IMR-90 (cell line): Measurements from ENCODE around the gene LRP1B. TPM values are rescaled to one million over a fixed set of nuclear protein-coding genes. Genes with fewer than 3 reads are reported as not detected.

ENCODE experiments used
- ATAC-seq: fragments of 200-7000 bp; cut with Tn5 transposase; 2 replicates; pipeline ENCODE4 v1.9.1; 2020; ENCODE audit warnings: low read depth, mild to moderate bottlenecking, moderate library complexity
- BruUV-seq: library from RNA; stranded (reverse); fragments of 400-500 nt; replicated peaks from 2 replicates; lab custom pipeline; 2021; lab: Mats Ljungman, UMichigan
- CTCF ChIA-PET: fragments of 300-600 bp; formaldehyde crosslinking; extraction: SDS; loops from one replicate; lab custom pipeline; 2021; ENCODE audit warnings: antibody characterized with exemption; lab: Yijun Ruan, JAX
- POLR2A ChIA-PET: fragments of 300-600 bp; sonication (Branson Sonifier 250); formaldehyde crosslinking; loops from one replicate; lab custom pipeline; 2022; ENCODE audit warnings: antibody characterized with exemption; ENCODE audit not compliant: unreplicated experiment; lab: Charles Lee
- DNase-seq: peaks from one replicate; pipeline ENCODE4 v3.0.0; 2013
- H2AFZ ChIP-seq: replicated peaks from 2 replicates; pipeline ENCODE3; 2013; ENCODE audit warnings: low read length, mild to moderate bottlenecking; ENCODE audit not compliant: poor library complexity
- H2AK5ac ChIP-seq: 2 replicates; pipeline ENCODE4 v1.6.1; 2013; ENCODE audit warnings: low read depth, low read length, inconsistent platforms
- H2AK9ac ChIP-seq: replicated peaks from 2 replicates; pipeline ENCODE3; 2013; ENCODE audit warnings: mild to moderate bottlenecking, low read depth, low read length, moderate library complexity; ENCODE audit not compliant: poor library complexity
- H2BK120ac ChIP-seq: 2 replicates; pipeline ENCODE4 v1.6.1; 2013; ENCODE audit warnings: low read depth, low read length, inconsistent platforms
- H2BK15ac ChIP-seq: 3 replicates; pipeline ENCODE4 v1.6.1; 2013; ENCODE audit warnings: low read depth, low read length, inconsistent platforms
- H2BK20ac ChIP-seq: 2 replicates; pipeline ENCODE4 v1.6.1; 2013; ENCODE audit warnings: low read depth, mild to moderate bottlenecking, inconsistent platforms, low read length, moderate library complexity
- H2BK5ac ChIP-seq: 2 replicates; pipeline ENCODE4 v1.6.1; 2013; ENCODE audit warnings: mild to moderate bottlenecking, low read depth, low read length, inconsistent platforms; ENCODE audit not compliant: poor library complexity, severe bottlenecking
- H3K14ac ChIP-seq: replicated peaks from 2 replicates; pipeline ENCODE4 v1.6.1; 2013; ENCODE audit warnings: low read depth, low read length, inconsistent platforms
- H3K18ac ChIP-seq: 2 replicates; pipeline ENCODE4 v1.6.1; 2013; ENCODE audit warnings: low read depth, low read length, control low read depth
- H3K23ac ChIP-seq: 2 replicates; pipeline ENCODE4 v1.6.1; 2013; ENCODE audit warnings: low read depth, low read length, inconsistent platforms
- H3K27ac ChIP-seq: 2 replicates; pipeline ENCODE4 v1.5.1; 2013; ENCODE audit warnings: mild to moderate bottlenecking, control low read depth, low read length; ENCODE audit not compliant: insufficient read depth
- H3K27me3 ChIP-seq: 2 replicates; pipeline ENCODE4 v1.6.1; 2013; ENCODE audit warnings: low read length; ENCODE audit not compliant: control insufficient read depth, insufficient read depth
- H3K36me3 ChIP-seq: 2 replicates; pipeline ENCODE4 v1.6.1; 2013; ENCODE audit warnings: low read length, mixed read lengths; ENCODE audit not compliant: control insufficient read depth, insufficient read depth
- H3K4ac ChIP-seq: 2 replicates; pipeline ENCODE4 v1.6.1; 2013; ENCODE audit warnings: low read depth, low read length, inconsistent platforms
- H3K4me1 ChIP-seq: 2 replicates; pipeline ENCODE4 v1.6.1; 2013; ENCODE audit warnings: low read length, mixed read lengths; ENCODE audit not compliant: control insufficient read depth, insufficient read depth
- H3K4me2 ChIP-seq: 2 replicates; pipeline ENCODE4 v1.6.1; 2013; ENCODE audit warnings: low read depth, mild to moderate bottlenecking, control low read depth, low read length, moderate library complexity
- H3K4me3 ChIP-seq: 2 replicates; pipeline ENCODE4 v1.5.1; 2013; ENCODE audit warnings: low read depth, mild to moderate bottlenecking, control low read depth, low read length, moderate library complexity; ENCODE audit not compliant: insufficient read depth
- H3K56ac ChIP-seq: 2 replicates; pipeline ENCODE4 v1.6.1; 2013; ENCODE audit warnings: low read length, inconsistent platforms; ENCODE audit not compliant: insufficient read depth; ENCODE audit errors: extremely low read depth
- H3K79me1 ChIP-seq, 2 experiments: 2 replicates each; pipeline ENCODE4 v1.6.1; 2013; ENCODE audit warnings: low read length in 2 of 2, inconsistent platforms in 1 of 2, low read depth in 1 of 2
- H3K9ac ChIP-seq: 2 replicates; pipeline ENCODE4 v1.6.1; 2013; ENCODE audit warnings: low read depth, low read length, control low read depth
- H3K9me1 ChIP-seq: 2 replicates; pipeline ENCODE4 v1.6.1; 2013; ENCODE audit warnings: low read length, inconsistent platforms; ENCODE audit not compliant: insufficient read depth
- H3K9me3 ChIP-seq: 2 replicates; pipeline ENCODE4 v1.6.1; 2013; ENCODE audit warnings: low read length; ENCODE audit not compliant: control insufficient read depth, insufficient read depth
- H4K20me1 ChIP-seq: 2 replicates; pipeline ENCODE4 v1.6.1; 2013; ENCODE audit warnings: low read length, inconsistent platforms; ENCODE audit not compliant: insufficient read depth
- H4K5ac ChIP-seq: 2 replicates; pipeline ENCODE4 v1.6.1; 2013; ENCODE audit warnings: mild to moderate bottlenecking, low read depth, low read length, control low read depth
- H4K8ac ChIP-seq, 2 experiments: 2 replicates each; pipeline ENCODE4 v1.6.1; 2013; ENCODE audit warnings: low read depth in 2 of 2, low read length in 2 of 2, control low read depth in 1 of 2, inconsistent platforms in 1 of 2
- H4K91ac ChIP-seq: 2 replicates; pipeline ENCODE4 v1.6.1; 2013; ENCODE audit warnings: low read depth, low read length, inconsistent platforms; ENCODE audit not compliant: insufficient read depth
- BHLHE40 ChIP-seq: fragments of 150-350 bp; IDR thresholded peaks from 2 replicates; pipeline ENCODE4 v1.6.1; 2016; ENCODE audit warnings: mild to moderate bottlenecking, low read depth, low read length
- CEBPB ChIP-seq: IDR thresholded peaks from 2 replicates; pipeline ENCODE4 v1.6.1; 2012; ENCODE audit warnings: low read depth, low read length, improper control_type of control experiment
- CHD1 ChIP-seq: IDR thresholded peaks from 2 replicates; pipeline ENCODE4 v1.6.1; 2012; ENCODE audit warnings: low read depth, low read length, improper control_type of control experiment
- CTCF ChIP-seq: conservative IDR thresholded peaks from 2 replicates; pipeline ENCODE4 v1.5.1; 2012; ENCODE audit warnings: mild to moderate bottlenecking, low read depth, low read length, improper control_type of control experiment
- ELK1 ChIP-seq: fragments of 150-350 bp; IDR thresholded peaks from 2 replicates; pipeline ENCODE4 v1.6.1; 2016; ENCODE audit warnings: low read depth, mild to moderate bottlenecking, low read length, moderate library complexity, borderline replicate concordance
- FOS ChIP-seq: fragments of 150-350 bp; IDR thresholded peaks from 2 replicates; pipeline ENCODE4 v1.6.1; 2016; ENCODE audit warnings: low read depth, low read length
- MAFK ChIP-seq: IDR thresholded peaks from 2 replicates; pipeline ENCODE4 v1.6.1; 2012; ENCODE audit warnings: low read depth, low read length, improper control_type of control experiment
- MAZ ChIP-seq: IDR thresholded peaks from 2 replicates; pipeline ENCODE4 v1.6.1; 2012; ENCODE audit warnings: low read depth, mild to moderate bottlenecking, low read length, improper control_type of control experiment, moderate library complexity, borderline replicate concordance
- MXI1 ChIP-seq: IDR thresholded peaks from 2 replicates; pipeline ENCODE4 v1.6.1; 2012; ENCODE audit warnings: low read depth, mild to moderate bottlenecking, low read length, moderate library complexity, borderline replicate concordance
- NFE2L2 ChIP-seq: fragments of 150-350 bp; IDR thresholded peaks from 2 replicates; pipeline ENCODE4 v1.6.1; 2016; ENCODE audit warnings: low read depth, mild to moderate bottlenecking, low read length
- POLR2A ChIP-seq: IDR thresholded peaks from 2 replicates; pipeline ENCODE4 v1.6.1; 2012; ENCODE audit warnings: mild to moderate bottlenecking, low read depth, low read length
- RAD21 ChIP-seq: IDR thresholded peaks from 2 replicates; pipeline ENCODE4 v1.6.1; 2012; ENCODE audit warnings: low read length, improper control_type of control experiment
- RCOR1 ChIP-seq: IDR thresholded peaks from 2 replicates; pipeline ENCODE4 v1.6.1; 2012; ENCODE audit warnings: mild to moderate bottlenecking, low read length, improper control_type of control experiment; ENCODE audit not compliant: insufficient replicate concordance
- SMC3 ChIP-seq: fragments of 150-350 bp; IDR thresholded peaks from 2 replicates; pipeline ENCODE4 v1.6.1; 2016; ENCODE audit warnings: low read depth, mild to moderate bottlenecking, antibody characterized with exemption, low read length, moderate library complexity
- USF2 ChIP-seq: fragments of 150-350 bp; IDR thresholded peaks from 2 replicates; pipeline ENCODE4 v1.6.1; 2017; ENCODE audit warnings: mild to moderate bottlenecking, antibody characterized with exemption, low read length, low read depth
- WGBS, 2 experiments: methylation state at CpG; one replicate each; pipeline versions ENCODE4 v1.1.5 to v1.1.7; 2013; ENCODE audit warnings: missing lambda C conversion rate in 2 of 2; ENCODE audit not compliant: insufficient read length in 1 of 2; ENCODE audit errors: extremely low coverage in 2 of 2; 5-methylcytosine and 5-hydroxymethylcytosine counted together
- dilution Hi-C: fragments of 300-500 bp; cut with HindIII; formaldehyde crosslinking; loops from one replicate; pipeline ENCODE4 v1.14.3; 2018; ENCODE audit warnings: low sequenced_read_pairs; ENCODE audit not compliant: unreplicated experiment
- in situ Hi-C: fragments of 300-500 bp; cut with MboI; formaldehyde crosslinking; loops from 3 replicates; pipeline ENCODE4 v1.14.3; 2019; ENCODE audit warnings: low sequenced_read_pairs, inconsistent platforms, mixed read lengths
- intact Hi-C: fragments of 100-400 bp; cut with micrococcal nuclease; formaldehyde crosslinking; loops from 2 replicates; pipeline ENCODE4 v1.10.0; 2022
- polyA plus RNA-seq, 3 experiments: library from polyadenylated mRNA; depleted of rRNA; stranded (reverse); fragments of >200 nt; gene quantifications; 2 replicates each; pipeline ENCODE4 v1.2.3, GENCODE V29; 2012; ENCODE audit warnings: low replicate concordance in 1 of 3
- total RNA-seq: library from RNA; depleted of rRNA; stranded (reverse); fragments of >200 nt; gene quantifications from 2 replicates; pipeline ENCODE4 v1.2.3, GENCODE V29; 2012

LRP1B gene
- total and polyA plus RNA-seq, 2 of the 4 experiments (the other 2 are of a cell fraction) = under 0.01 to 0.02 TPM

- no peaks in the 10 kb centered on the region for H3K36me3 ChIP-seq
- no peaks in the 10 kb centered on the region for H3K79me1 ChIP-seq
- ATAC-seq (no peak), DNase-seq (no peak)
- no peaks in the 10 kb centered on the region for H3K27me3 ChIP-seq
- H2BK20ac ChIP-seq = no peak overlapping the region
- H4K5ac ChIP-seq = no peak overlapping the region
- no peak overlapping the region for H3K4ac ChIP-seq
- no peak overlapping the region for H3K9ac ChIP-seq
- no peak overlapping the region for H4K8ac ChIP-seq
- no TSS peak for BruUV-seq
- ChIA-PET CTCF (interaction anchor here (0.6 kb wide), 1 partner anchor 1206 kb away, joined by 4 read pairs; no protein-coding TSS in a partner anchor), POLR2A (no interaction called here)
- H2BK120ac ChIP-seq = no peak overlapping the region
- H2BK15ac ChIP-seq = no peak overlapping the region
- no peak overlapping the region for H3K14ac ChIP-seq
- no peak overlapping the region for H3K4me2 ChIP-seq
- dilution Hi-C loops = no loop called here
- in situ Hi-C loops = no loop called here
- H3K18ac ChIP-seq = no peak overlapping the region
- H4K20me1 ChIP-seq = no peaks in the 10 kb centered on the region
- H2AK5ac ChIP-seq = no peak overlapping the region
- intact Hi-C loops = no loop called here
- no CpG with 5 or more reads among the region's 3 CpGs for WGBS, 2 experiments
- no peaks in the 10 kb centered on the region for H3K4me1 ChIP-seq
- H2AFZ ChIP-seq = no peak overlapping the region
- no peak overlapping the region for H3K27ac ChIP-seq
- H2AK9ac ChIP-seq = no peak overlapping the region
- no peaks in the 10 kb centered on the region for H3K9me3 ChIP-seq
- no peak overlapping the region for H2BK5ac ChIP-seq
- H3K4me3 ChIP-seq = no peak overlapping the region
- no peak overlapping the region for H3K23ac ChIP-seq
- H4K91ac ChIP-seq = no peak overlapping the region
- no peak for TF ChIP-seq CTCF
- no peak for TF ChIP-seq CEBPB
- no peak for TF ChIP-seq RCOR1
- TF ChIP-seq NFE2L2 = no peak
- TF ChIP-seq MXI1 = no peak
- TF ChIP-seq POLR2A = no peak
- TF ChIP-seq BHLHE40 = no peak
- no peak for TF ChIP-seq MAFK
- TF ChIP-seq CHD1 = no peak
- TF ChIP-seq MAZ = no peak
- no peak for TF ChIP-seq RAD21
- TF ChIP-seq SMC3 = no peak
- no peak for TF ChIP-seq FOS
- TF ChIP-seq ELK1 = no peak
- no peak for TF ChIP-seq USF2
- no peaks in the 10 kb centered on the region for H3K9me1 ChIP-seq
- H3K56ac ChIP-seq = no peak overlapping the region
These were observed 410.3 kb downstream of the LRP1B start for GRCh38 chr2:141720476-141720875.
